Measurements from ENCODE around the gene FGF2.

DNA sequence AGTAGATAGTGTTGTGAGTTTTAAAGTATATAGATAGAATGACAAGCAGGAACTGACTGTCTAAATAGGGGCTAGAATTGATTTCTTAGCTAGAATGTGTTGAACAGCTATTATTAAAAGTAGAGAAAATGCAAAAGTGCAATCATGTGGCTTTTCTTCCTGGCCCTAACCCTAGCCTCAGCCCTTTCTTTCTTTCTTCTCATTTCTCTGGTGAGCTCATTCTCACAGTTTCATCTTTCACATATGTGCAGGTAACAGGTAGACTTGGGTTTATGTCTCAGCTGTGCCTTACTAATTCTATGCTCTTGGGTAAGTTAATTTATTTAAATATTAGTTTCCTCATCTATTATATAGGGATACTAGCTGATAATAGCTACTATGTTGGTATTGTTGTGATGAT is 24.9 kb downstream of the FGF2 start:
- TF ChIP-seq FOXP2 (optimal IDR thresholded peaks at IDR 0.05; ENCODE audit: borderline replicate concordance, extremely low read depth, extremely low read length, insufficient read depth) (no peak), TAF1 (IDR thresholded peaks at IDR 0.05; ENCODE audit: borderline replicate concordance, insufficient read depth, low read length) (no peak), SIN3A (IDR thresholded peaks at IDR 0.05; ENCODE audit: borderline replicate concordance, insufficient read depth, low read length) (no peak)

Measured in PFSK-1 (cell line).